ENCODE measurements around the gene ANKRD53. TPM values are rescaled to one million over a fixed set of nuclear protein-coding genes. Genes with fewer than 3 reads are reported as not detected.

ANKRD53 gene
- total RNA-seq, 1 experiment from 2014 or later: not detected

- Histone ChIP-seq H3K4me1 (ENCODE audit: control insufficient read depth in 1 of 2, insufficient read depth in 2 of 2, low read length in 2 of 2) (peaks cover 0 to 4% of the 10 kb centered on the region in 2 experiments; a peak in 1 of 4 replicates), H4K20me1 (ENCODE audit: insufficient read depth) (no peaks in the 10 kb centered on the region), H3K9ac (ENCODE audit: low read length) (no peak within 1 kb of the TSS), H3K79me2 (ENCODE audit: insufficient read depth, low read length) (no peaks in the 10 kb centered on the region), H3K27ac (ENCODE audit: low read depth, low read length) (no peak within 1 kb of the TSS), H3K4me3 (replicated peaks in 1 of 2; ENCODE audit: low read depth in 1 of 2, low read length in 2 of 2) (no peak within 1 kb of the TSS), H3K9me2 (ENCODE audit: insufficient read depth) (no peaks in the 10 kb centered on the region), H3K36me3 (ENCODE audit: control insufficient read depth in 1 of 2, insufficient read depth in 2 of 2, low read length in 2 of 2) (no peaks in the 10 kb centered on the region), H2AFZ (ENCODE audit: low read depth, low read length, poor library complexity, severe bottlenecking) (no peak within 1 kb of the TSS), H3K4me2 (ENCODE audit: low read length) (no peak within 1 kb of the TSS), H3K27me3 (ENCODE audit: insufficient read depth, low read length) (no peaks in the 10 kb centered on the region), H3K9me3 (ENCODE audit: control insufficient read depth in 1 of 2, insufficient read depth in 1 of 2, low read depth in 1 of 2, low read length in 2 of 2) (no peaks in the 10 kb centered on the region)
- no TSS peak for BruUV-seq (replicated peaks)
- TF ChIP-seq ZFX (IDR thresholded peaks at IDR 0.05) (no peak), ELF1 (IDR thresholded peaks at IDR 0.05; ENCODE audit: borderline replicate concordance, low read depth) (no peak), ATF3 (IDR thresholded peaks at IDR 0.05) (no peak), EZH2 (IDR thresholded peaks at IDR 0.05) (no peak), POLR2AphosphoS5 (IDR thresholded peaks at IDR 0.05; ENCODE audit: low read depth, low read length) (no peak), ZBTB33 (IDR thresholded peaks at IDR 0.05; ENCODE audit: extremely low read depth, insufficient replicate concordance, low read length) (no peak), TCF7L2 (IDR thresholded peaks at IDR 0.05; ENCODE audit: borderline replicate concordance, extremely low read depth, insufficient read depth, insufficient read length) (no peak), YY1 (IDR thresholded peaks at IDR 0.05; ENCODE audit: extremely low read depth, insufficient replicate concordance, low read depth, low read length) (no peak), EZH2phosphoT487 (IDR thresholded peaks at IDR 0.05; ENCODE audit: borderline replicate concordance) (no peak), RAD21 (IDR thresholded peaks at IDR 0.05; ENCODE audit: low read depth) (no peak), POLR2A (IDR thresholded peaks at IDR 0.05; ENCODE audit: borderline replicate concordance, extremely low read depth, insufficient read depth, insufficient read length) (no peak), SRF (IDR thresholded peaks at IDR 0.05; ENCODE audit: low read depth) (no peak), EGR1 (IDR thresholded peaks at IDR 0.05; ENCODE audit: low read depth) (no peak), ZNF274 (IDR thresholded peaks at IDR 0.05; ENCODE audit: low read depth, low read length) (no peak), SP1 (IDR thresholded peaks at IDR 0.05; ENCODE audit: low read depth) (no peak), SIN3A (IDR thresholded peaks at IDR 0.05; ENCODE audit: low read depth) (no peak)
- TF ChIP-seq, protein P1, sequence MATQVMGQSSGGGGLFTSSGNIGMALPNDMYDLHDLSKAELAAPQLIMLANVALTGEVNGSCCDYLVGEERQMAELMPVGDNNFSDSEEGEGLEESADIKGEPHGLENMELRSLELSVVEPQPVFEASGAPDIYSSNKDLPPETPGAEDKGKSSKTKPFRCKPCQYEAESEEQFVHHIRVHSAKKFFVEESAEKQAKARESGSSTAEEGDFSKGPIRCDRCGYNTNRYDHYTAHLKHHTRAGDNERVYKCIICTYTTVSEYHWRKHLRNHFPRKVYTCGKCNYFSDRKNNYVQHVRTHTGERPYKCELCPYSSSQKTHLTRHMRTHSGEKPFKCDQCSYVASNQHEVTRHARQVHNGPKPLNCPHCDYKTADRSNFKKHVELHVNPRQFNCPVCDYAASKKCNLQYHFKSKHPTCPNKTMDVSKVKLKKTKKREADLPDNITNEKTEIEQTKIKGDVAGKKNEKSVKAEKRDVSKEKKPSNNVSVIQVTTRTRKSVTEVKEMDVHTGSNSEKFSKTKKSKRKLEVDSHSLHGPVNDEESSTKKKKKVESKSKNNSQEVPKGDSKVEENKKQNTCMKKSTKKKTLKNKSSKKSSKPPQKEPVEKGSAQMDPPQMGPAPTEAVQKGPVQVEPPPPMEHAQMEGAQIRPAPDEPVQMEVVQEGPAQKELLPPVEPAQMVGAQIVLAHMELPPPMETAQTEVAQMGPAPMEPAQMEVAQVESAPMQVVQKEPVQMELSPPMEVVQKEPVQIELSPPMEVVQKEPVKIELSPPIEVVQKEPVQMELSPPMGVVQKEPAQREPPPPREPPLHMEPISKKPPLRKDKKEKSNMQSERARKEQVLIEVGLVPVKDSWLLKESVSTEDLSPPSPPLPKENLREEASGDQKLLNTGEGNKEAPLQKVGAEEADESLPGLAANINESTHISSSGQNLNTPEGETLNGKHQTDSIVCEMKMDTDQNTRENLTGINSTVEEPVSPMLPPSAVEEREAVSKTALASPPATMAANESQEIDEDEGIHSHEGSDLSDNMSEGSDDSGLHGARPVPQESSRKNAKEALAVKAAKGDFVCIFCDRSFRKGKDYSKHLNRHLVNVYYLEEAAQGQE (IDR thresholded peaks at IDR 0.05; ENCODE audit: low read depth): no peak
- POLR2A ChIA-PET: no interaction called here
- CTCF ChIA-PET: interaction anchor here (0.8 to 2.7 kb wide), 2 partner anchors 12 to 13 kb away, joined by 3 to 17 read pairs; no protein-coding TSS in a partner anchor
- RAD21 ChIA-PET (ENCODE audit: low non-redundant PET in 1 of 2, low total read pairs in 2 of 2, uncharacterized antibody in 2 of 2, unreplicated experiment in 2 of 2): no interaction called here
- intact Hi-C loops (cut with micrococcal nuclease): no loop called here
- ATAC-seq (no peak), DNase-seq (ENCODE audit: low read depth, low spot score) (no peak)
These were observed 42.8 kb upstream of the ANKRD53 start, which contains the start of gene ATP6V1B1 for GRCh38 chr2:70935468-70936164. Gene ATP6V1B1, plus strand, starts transcription at chr2:70935900. Its CDS starts 55 bp downstream, at chr2:70935955.

Data from HCT116 (cell line).